WTC11 (cell line): Measurements from ENCODE around the gene KLHDC4. TPM values are rescaled to one million over a fixed set of nuclear protein-coding genes. Genes with fewer than 3 reads are reported as not detected.

ENCODE experiments used
- ATAC-seq: fragments of 200-7000 bp; cut with Tn5 transposase; 2 replicates; pipeline ENCODE4 v1.10.0; 2021; ENCODE audit warnings: mild to moderate bottlenecking, moderate library complexity
- CTCF ChIA-PET: fragments of 300-600 bp; sonication (Branson Sonifier 250); formaldehyde crosslinking; loops from one replicate; lab custom pipeline; 2021; ENCODE audit warnings: antibody characterized with exemption; lab: Charles Lee
- POLR2A ChIA-PET: fragments of 350-600 bp; sonication (Branson Sonifier 250); formaldehyde crosslinking; loops from one replicate; lab custom pipeline; 2021; ENCODE audit warnings: antibody characterized with exemption; lab: Charles Lee
- DNase-seq: peaks from one replicate; pipeline ENCODE4 v3.0.0; 2021; ENCODE audit warnings: low spot score
- H3K27ac Mint-ChIP-seq: 2 replicates; pipeline ENCODE4 v1.8.0; 2021; ENCODE audit warnings: mixed read lengths
- H3K27me3 Mint-ChIP-seq: 2 replicates; pipeline ENCODE4 v1.8.0; 2021; ENCODE audit warnings: low read depth, mild to moderate bottlenecking, moderate library complexity, mixed read lengths
- H3K36me3 Mint-ChIP-seq: 2 replicates; pipeline ENCODE4 v1.8.0; 2021; ENCODE audit warnings: mixed read lengths
- H3K4me1 Mint-ChIP-seq: 2 replicates; pipeline ENCODE4 v1.8.0; 2022; ENCODE audit warnings: mixed read lengths
- H3K4me3 Mint-ChIP-seq: 2 replicates; pipeline ENCODE4 v1.8.0; 2021; ENCODE audit warnings: mild to moderate bottlenecking, moderate library complexity, mixed read lengths
- H3K9me3 Mint-ChIP-seq: 2 replicates; pipeline ENCODE4 v1.8.0; 2021; ENCODE audit warnings: mixed read lengths
- CREB1 ChIP-seq: sonication (generic); formaldehyde crosslinking; IDR thresholded peaks from 2 replicates; pipeline ENCODE4 v1.8.0; 2023; ENCODE audit warnings: mild to moderate bottlenecking, missing genetic modification reagents
- CREM ChIP-seq: sonication (generic); formaldehyde crosslinking; IDR thresholded peaks from 2 replicates; pipeline ENCODE4 v1.8.1; 2022; ENCODE audit warnings: mild to moderate bottlenecking, missing genetic modification reagents, moderate library complexity
- ELF4 ChIP-seq: sonication (generic); formaldehyde crosslinking; IDR thresholded peaks from 2 replicates; pipeline ENCODE4 v1.8.1; 2022; ENCODE audit warnings: low read depth, mild to moderate bottlenecking, moderate library complexity, missing genetic modification reagents
- FOXP1 ChIP-seq: sonication (generic); formaldehyde crosslinking; IDR thresholded peaks from 2 replicates; pipeline ENCODE4 v1.8.0; 2022; ENCODE audit warnings: missing genetic modification reagents, mild to moderate bottlenecking, moderate library complexity, borderline replicate concordance
- GRHL2 ChIP-seq: fragments of 250-450 bp; sonication (Bioruptor Pico); IDR thresholded peaks from 2 replicates; pipeline ENCODE4 v1.8.0; 2022; ENCODE audit warnings: mild to moderate bottlenecking, moderate library complexity; ENCODE audit not compliant: insufficient replicate concordance, severe bottlenecking
- JUN ChIP-seq: sonication (generic); formaldehyde crosslinking; IDR thresholded peaks from 2 replicates; pipeline ENCODE4 v1.8.0; 2023; ENCODE audit warnings: mild to moderate bottlenecking, missing genetic modification reagents
- NR2C2 ChIP-seq: sonication (generic); formaldehyde crosslinking; IDR thresholded peaks from 2 replicates; pipeline ENCODE4 v1.8.0; 2022; ENCODE audit warnings: mild to moderate bottlenecking, missing genetic modification reagents
- SMAD3 ChIP-seq: sonication (generic); formaldehyde crosslinking; IDR thresholded peaks from 2 replicates; pipeline ENCODE4 v1.8.0; 2022; ENCODE audit warnings: missing genetic modification reagents, mild to moderate bottlenecking, borderline replicate concordance
- TEAD1 ChIP-seq: sonication (generic); formaldehyde crosslinking; IDR thresholded peaks from 2 replicates; pipeline ENCODE4 v1.8.0; 2022; ENCODE audit warnings: mild to moderate bottlenecking, missing genetic modification reagents
- TP53 ChIP-seq: sonication (generic); formaldehyde crosslinking; IDR thresholded peaks from 2 replicates; pipeline ENCODE4 v1.8.1; 2023; ENCODE audit warnings: mild to moderate bottlenecking, missing genetic modification reagents
- total RNA-seq: library from RNA; stranded (reverse); gene quantifications from 3 replicates; pipeline ENCODE4 v1.2.3, GENCODE V29; 2021
- TF ChIP-seq, protein P1 (sequence below): sonication (generic); formaldehyde crosslinking; IDR thresholded peaks from 2 replicates; pipeline ENCODE4 v1.8.1; 2023; ENCODE audit warnings: mild to moderate bottlenecking, missing genetic modification reagents
- TF ChIP-seq, protein P2 (sequence below): fragments of 250-450 bp; sonication (Bioruptor Pico); IDR thresholded peaks from 2 replicates; pipeline ENCODE4 v1.9.0; 2021; ENCODE audit warnings: mild to moderate bottlenecking
- TF ChIP-seq, protein P3 (sequence below): sonication (generic); formaldehyde crosslinking; IDR thresholded peaks from 2 replicates; pipeline ENCODE4 v1.8.0; 2022; ENCODE audit warnings: mild to moderate bottlenecking, missing genetic modification reagents
- TF ChIP-seq, protein P4 (sequence below): sonication (generic); formaldehyde crosslinking; IDR thresholded peaks from 2 replicates; pipeline ENCODE4 v1.8.1; 2022; ENCODE audit warnings: mild to moderate bottlenecking, moderate library complexity, missing genetic modification reagents
- TF ChIP-seq, protein P5 (sequence below): sonication (generic); formaldehyde crosslinking; IDR thresholded peaks from 2 replicates; pipeline ENCODE4 v1.8.0; 2022; ENCODE audit warnings: mild to moderate bottlenecking, missing genetic modification reagents
- TF ChIP-seq, protein P6 (sequence below): fragments of 250-450 bp; sonication (Bioruptor Pico); IDR thresholded peaks from 2 replicates; pipeline ENCODE4 v2.1.2; 2022; ENCODE audit warnings: mild to moderate bottlenecking, moderate library complexity
- TF ChIP-seq, protein P7 (sequence below): fragments of 250-450 bp; sonication (Bioruptor Pico); IDR thresholded peaks from 2 replicates; pipeline ENCODE4 v1.9.0; 2021; ENCODE audit warnings: mild to moderate bottlenecking, borderline replicate concordance

The KLHDC4 gene
- total RNA-seq, 1 experiment from 2014 or later = 63.6 TPM

DNA sequence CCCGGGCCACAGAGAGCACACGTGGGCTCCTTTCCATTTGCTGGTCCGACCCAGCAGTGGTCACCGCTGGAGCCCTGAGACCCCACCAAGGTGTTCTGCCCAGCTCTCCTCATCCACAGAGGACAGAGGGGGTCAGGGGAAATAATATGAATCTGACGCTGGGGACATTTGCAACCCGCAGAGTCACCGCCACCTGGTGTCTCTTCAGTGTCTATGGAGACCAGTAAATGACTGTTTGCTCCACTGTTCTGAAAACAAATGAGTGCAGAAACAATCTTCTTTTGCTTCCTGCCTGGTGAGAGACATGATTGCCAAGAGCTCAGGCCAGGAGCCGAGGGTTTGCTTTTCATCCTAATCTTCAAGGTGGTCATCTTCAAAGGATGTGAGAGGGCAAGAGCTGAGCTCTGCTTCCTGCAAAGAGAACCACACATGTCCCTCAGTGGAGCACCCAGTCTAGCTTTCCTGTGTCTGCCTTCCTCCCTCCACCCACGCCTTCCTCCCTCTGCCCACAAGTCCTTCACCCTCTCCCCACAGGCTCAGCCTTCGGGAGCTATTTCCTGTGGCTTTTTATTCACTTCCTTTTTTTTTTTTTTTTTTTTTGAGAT lies 14.7 kb upstream of the KLHDC4 start:
- CTCF ChIA-PET = interaction anchor here (0.5 to 5.2 kb wide), 10 partner anchors 10 to 145 kb away, joined by 3 to 192 read pairs (median 16); partner anchors contain the start of gene SLC7A5
- ATAC-seq (no peak), DNase-seq (no peak)
- TF ChIP-seq, protein P1, sequence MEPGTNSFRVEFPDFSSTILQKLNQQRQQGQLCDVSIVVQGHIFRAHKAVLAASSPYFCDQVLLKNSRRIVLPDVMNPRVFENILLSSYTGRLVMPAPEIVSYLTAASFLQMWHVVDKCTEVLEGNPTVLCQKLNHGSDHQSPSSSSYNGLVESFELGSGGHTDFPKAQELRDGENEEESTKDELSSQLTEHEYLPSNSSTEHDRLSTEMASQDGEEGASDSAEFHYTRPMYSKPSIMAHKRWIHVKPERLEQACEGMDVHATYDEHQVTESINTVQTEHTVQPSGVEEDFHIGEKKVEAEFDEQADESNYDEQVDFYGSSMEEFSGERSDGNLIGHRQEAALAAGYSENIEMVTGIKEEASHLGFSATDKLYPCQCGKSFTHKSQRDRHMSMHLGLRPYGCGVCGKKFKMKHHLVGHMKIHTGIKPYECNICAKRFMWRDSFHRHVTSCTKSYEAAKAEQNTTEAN (CRISPR knock-in tag) = no peak
- TF ChIP-seq FOXP1 (CRISPR knock-in tag) (no peak), TP53 (CRISPR knock-in tag) (no peak), NR2C2 (no peak), GRHL2 (CRISPR knock-in tag) (no peak), ELF4 (no peak)
- TF ChIP-seq, protein P2, sequence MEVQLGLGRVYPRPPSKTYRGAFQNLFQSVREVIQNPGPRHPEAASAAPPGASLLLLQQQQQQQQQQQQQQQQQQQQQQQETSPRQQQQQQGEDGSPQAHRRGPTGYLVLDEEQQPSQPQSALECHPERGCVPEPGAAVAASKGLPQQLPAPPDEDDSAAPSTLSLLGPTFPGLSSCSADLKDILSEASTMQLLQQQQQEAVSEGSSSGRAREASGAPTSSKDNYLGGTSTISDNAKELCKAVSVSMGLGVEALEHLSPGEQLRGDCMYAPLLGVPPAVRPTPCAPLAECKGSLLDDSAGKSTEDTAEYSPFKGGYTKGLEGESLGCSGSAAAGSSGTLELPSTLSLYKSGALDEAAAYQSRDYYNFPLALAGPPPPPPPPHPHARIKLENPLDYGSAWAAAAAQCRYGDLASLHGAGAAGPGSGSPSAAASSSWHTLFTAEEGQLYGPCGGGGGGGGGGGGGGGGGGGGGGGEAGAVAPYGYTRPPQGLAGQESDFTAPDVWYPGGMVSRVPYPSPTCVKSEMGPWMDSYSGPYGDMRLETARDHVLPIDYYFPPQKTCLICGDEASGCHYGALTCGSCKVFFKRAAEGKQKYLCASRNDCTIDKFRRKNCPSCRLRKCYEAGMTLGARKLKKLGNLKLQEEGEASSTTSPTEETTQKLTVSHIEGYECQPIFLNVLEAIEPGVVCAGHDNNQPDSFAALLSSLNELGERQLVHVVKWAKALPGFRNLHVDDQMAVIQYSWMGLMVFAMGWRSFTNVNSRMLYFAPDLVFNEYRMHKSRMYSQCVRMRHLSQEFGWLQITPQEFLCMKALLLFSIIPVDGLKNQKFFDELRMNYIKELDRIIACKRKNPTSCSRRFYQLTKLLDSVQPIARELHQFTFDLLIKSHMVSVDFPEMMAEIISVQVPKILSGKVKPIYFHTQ (CRISPR knock-in tag) = no peak
- TF ChIP-seq, protein P3, sequence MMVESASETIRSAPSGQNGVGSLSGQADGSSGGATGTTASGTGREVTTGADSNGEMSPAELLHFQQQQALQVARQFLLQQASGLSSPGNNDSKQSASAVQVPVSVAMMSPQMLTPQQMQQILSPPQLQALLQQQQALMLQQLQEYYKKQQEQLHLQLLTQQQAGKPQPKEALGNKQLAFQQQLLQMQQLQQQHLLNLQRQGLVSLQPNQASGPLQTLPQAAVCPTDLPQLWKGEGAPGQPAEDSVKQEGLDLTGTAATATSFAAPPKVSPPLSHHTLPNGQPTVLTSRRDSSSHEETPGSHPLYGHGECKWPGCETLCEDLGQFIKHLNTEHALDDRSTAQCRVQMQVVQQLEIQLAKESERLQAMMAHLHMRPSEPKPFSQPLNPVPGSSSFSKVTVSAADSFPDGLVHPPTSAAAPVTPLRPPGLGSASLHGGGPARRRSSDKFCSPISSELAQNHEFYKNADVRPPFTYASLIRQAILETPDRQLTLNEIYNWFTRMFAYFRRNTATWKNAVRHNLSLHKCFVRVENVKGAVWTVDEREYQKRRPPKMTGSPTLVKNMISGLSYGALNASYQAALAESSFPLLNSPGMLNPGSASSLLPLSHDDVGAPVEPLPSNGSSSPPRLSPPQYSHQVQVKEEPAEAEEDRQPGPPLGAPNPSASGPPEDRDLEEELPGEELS (CRISPR knock-in tag) = no peak
- TF ChIP-seq, protein P4, sequence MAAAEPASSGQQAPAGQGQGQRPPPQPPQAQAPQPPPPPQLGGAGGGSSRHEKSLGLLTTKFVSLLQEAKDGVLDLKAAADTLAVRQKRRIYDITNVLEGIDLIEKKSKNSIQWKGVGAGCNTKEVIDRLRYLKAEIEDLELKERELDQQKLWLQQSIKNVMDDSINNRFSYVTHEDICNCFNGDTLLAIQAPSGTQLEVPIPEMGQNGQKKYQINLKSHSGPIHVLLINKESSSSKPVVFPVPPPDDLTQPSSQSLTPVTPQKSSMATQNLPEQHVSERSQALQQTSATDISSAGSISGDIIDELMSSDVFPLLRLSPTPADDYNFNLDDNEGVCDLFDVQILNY (CRISPR knock-in tag) = no peak
- Mint-ChIP-seq H3K27ac (no peak overlapping the region), H3K9me3 (no peaks in the 10 kb centered on the region), H3K36me3 (no peaks in the 10 kb centered on the region), H3K27me3 (peaks cover 3% of the 10 kb centered on the region), H3K4me3 (no peak overlapping the region), H3K4me1 (peaks cover 14% of the 10 kb centered on the region)
- POLR2A ChIA-PET = interaction anchor here (0.7 to 2.3 kb wide), 4 partner anchors 15 to 1805 kb away, joined by 4 to 45 read pairs (median 4); partner anchors contain the start of genes KLHDC4 and SLC7A5

DNA sequence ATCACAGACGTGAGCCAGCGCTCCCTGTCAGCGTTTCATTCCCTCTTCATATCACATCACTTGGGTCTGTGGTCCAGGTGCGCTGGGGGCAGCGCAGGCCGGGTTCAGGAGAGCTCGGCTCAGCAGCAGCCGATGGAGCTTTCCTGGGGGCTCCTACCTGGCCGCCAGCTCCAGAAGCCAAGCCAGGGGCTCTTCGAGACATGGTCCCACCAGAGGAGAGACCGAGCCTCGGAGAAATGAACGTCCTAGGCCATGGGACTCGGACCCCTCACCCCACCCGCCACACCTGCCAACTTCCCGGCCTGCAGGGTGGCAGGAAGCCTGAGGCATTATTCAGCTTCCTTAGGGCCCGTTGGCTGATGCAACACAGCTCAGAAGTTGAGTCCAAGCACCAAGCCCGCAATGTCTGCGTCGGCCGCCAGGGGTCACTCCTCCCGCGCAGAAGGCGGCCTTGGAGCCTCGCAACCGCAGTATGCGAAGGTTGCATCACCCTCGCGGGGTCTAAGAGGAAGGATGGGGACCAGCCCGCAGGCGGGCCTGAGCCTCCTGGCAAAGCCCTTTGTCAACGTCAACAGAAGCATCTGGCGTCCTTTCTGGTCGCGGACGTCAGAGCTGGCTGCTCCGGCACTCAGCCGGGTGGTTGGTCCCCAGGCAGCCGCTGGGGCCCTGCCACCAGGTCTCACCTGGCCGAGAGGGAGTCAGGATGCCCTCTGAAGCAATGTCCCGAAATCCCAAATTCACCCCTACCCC lies 13.2 kb upstream of the KLHDC4 start:
- no peaks in the 10 kb centered on the region for H3K36me3 Mint-ChIP-seq
- H3K27ac Mint-ChIP-seq = peak overlapping the region; percentile 95
- no peak overlapping the region for H3K4me3 Mint-ChIP-seq
- peak; percentile 77 for ATAC-seq
- DNase-seq = peak; percentile 97
- H3K27me3 Mint-ChIP-seq = peaks cover 3% of the 10 kb centered on the region
- no peaks in the 10 kb centered on the region for H3K9me3 Mint-ChIP-seq
- peaks cover 14% of the 10 kb centered on the region for H3K4me1 Mint-ChIP-seq
- ChIA-PET CTCF (interaction anchor here (0.6 to 5.2 kb wide), 49 partner anchors 9 to 323 kb away, joined by 3 to 192 read pairs (median 4); partner anchors contain the start of genes BANP, KLHDC4 and SLC7A5), POLR2A (interaction anchor here (0.5 to 2.3 kb wide), 17 partner anchors 13 to 128 kb away, joined by 3 to 45 read pairs (median 5); partner anchors contain the start of genes KLHDC4 and SLC7A5)
- TF ChIP-seq CREM (CRISPR knock-in tag) (no peak), FOXP1 (CRISPR knock-in tag) (peak; percentile 68; the same call in 1 of the 2 replicates), CREB1 (CRISPR knock-in tag) (0 out of 2 replicates have a peak, but pooled peaks have one; percentile 42), SMAD3 (CRISPR knock-in tag) (0 out of 2 replicates have a peak, but pooled peaks have one; percentile 53), TEAD1 (peak; percentile 96), JUN (CRISPR knock-in tag) (peak; percentile 42; the same call in 1 of the 2 replicates)
- TF ChIP-seq, protein P5, sequence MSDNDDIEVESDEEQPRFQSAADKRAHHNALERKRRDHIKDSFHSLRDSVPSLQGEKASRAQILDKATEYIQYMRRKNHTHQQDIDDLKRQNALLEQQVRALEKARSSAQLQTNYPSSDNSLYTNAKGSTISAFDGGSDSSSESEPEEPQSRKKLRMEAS (CRISPR knock-in tag) = peak; percentile 96
- TF ChIP-seq, protein P6, sequence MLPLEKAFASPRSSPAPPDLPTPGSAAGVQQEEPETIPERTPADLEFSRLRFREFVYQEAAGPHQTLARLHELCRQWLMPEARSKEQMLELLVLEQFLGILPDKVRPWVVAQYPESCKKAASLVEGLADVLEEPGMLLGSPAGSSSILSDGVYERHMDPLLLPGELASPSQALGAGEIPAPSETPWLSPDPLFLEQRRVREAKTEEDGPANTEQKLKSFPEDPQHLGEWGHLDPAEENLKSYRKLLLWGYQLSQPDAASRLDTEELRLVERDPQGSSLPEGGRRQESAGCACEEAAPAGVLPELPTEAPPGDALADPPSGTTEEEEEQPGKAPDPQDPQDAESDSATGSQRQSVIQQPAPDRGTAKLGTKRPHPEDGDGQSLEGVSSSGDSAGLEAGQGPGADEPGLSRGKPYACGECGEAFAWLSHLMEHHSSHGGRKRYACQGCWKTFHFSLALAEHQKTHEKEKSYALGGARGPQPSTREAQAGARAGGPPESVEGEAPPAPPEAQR (CRISPR knock-in tag) = no peak
- TF ChIP-seq, protein P7, sequence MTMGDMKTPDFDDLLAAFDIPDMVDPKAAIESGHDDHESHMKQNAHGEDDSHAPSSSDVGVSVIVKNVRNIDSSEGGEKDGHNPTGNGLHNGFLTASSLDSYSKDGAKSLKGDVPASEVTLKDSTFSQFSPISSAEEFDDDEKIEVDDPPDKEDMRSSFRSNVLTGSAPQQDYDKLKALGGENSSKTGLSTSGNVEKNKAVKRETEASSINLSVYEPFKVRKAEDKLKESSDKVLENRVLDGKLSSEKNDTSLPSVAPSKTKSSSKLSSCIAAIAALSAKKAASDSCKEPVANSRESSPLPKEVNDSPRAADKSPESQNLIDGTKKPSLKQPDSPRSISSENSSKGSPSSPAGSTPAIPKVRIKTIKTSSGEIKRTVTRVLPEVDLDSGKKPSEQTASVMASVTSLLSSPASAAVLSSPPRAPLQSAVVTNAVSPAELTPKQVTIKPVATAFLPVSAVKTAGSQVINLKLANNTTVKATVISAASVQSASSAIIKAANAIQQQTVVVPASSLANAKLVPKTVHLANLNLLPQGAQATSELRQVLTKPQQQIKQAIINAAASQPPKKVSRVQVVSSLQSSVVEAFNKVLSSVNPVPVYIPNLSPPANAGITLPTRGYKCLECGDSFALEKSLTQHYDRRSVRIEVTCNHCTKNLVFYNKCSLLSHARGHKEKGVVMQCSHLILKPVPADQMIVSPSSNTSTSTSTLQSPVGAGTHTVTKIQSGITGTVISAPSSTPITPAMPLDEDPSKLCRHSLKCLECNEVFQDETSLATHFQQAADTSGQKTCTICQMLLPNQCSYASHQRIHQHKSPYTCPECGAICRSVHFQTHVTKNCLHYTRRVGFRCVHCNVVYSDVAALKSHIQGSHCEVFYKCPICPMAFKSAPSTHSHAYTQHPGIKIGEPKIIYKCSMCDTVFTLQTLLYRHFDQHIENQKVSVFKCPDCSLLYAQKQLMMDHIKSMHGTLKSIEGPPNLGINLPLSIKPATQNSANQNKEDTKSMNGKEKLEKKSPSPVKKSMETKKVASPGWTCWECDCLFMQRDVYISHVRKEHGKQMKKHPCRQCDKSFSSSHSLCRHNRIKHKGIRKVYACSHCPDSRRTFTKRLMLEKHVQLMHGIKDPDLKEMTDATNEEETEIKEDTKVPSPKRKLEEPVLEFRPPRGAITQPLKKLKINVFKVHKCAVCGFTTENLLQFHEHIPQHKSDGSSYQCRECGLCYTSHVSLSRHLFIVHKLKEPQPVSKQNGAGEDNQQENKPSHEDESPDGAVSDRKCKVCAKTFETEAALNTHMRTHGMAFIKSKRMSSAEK = peak; percentile 30; the same call in 1 of the 2 replicates
